Transverse colon (tissue), 4 donors: ENCODE measurements around the gene GALNT2. TPM values are rescaled to one million over a fixed set of nuclear protein-coding genes. Genes with fewer than 3 reads are reported as not detected.

Experiments used
- DNase-seq: peaks from one replicate; pipeline ENCODE4 v3.0.0-alpha.2; 2019
- H3K27ac ChIP-seq, 4 donors: fragments of 200-600 bp; sonication (generic); 2 replicates each; pipeline ENCODE4 v1.5.1; 2016 to 2018; ENCODE audit warnings: inconsistent platforms in 4 of 4
- H3K27me3 ChIP-seq: fragments of 200-600 bp; sonication (generic); 2 replicates; pipeline ENCODE4 v1.5.1; 2017; ENCODE audit warnings: inconsistent platforms
- H3K36me3 ChIP-seq, 4 donors: fragments of 200-600 bp; sonication (generic); 2 replicates each; pipeline ENCODE4 v1.5.1; 2017 to 2019; ENCODE audit warnings: inconsistent platforms in 4 of 4
- H3K4me1 ChIP-seq, 4 donors: fragments of 200-600 bp; sonication (generic); 2 replicates each; pipeline ENCODE4 v1.5.1; 2017 to 2020; ENCODE audit warnings: inconsistent platforms in 4 of 4
- H3K4me3 ChIP-seq, 4 donors: fragments of 200-600 bp; sonication (generic); 1 replicate in 1 of 4; 2 replicates in 3 of 4; pipeline versions ENCODE4 v1.5.1 to v1.6.1; 2017 to 2019; ENCODE audit warnings: inconsistent platforms in 4 of 4
- H3K9me3 ChIP-seq, 2 donors: fragments of 200-600 bp; sonication (generic); 2 replicates each; pipeline ENCODE4 v1.5.1; 2017 to 2019; ENCODE audit warnings: inconsistent platforms in 2 of 2
- CTCF ChIP-seq, 5 experiments: fragments of 200-600 bp in 3 of 5; fragments of 450-650 bp in 2 of 5; sonication (generic) in 3 of 5; IDR thresholded peaks; 1 replicate in 2 of 5; 2 replicates in 3 of 5; pipeline ENCODE4 v1.5.1; 2016 to 2017; ENCODE audit warnings: antibody characterized with exemption in 5 of 5, inconsistent platforms in 3 of 5, mild to moderate bottlenecking in 2 of 5, moderate library complexity in 1 of 5
- EP300 ChIP-seq: sonication (generic); formaldehyde crosslinking; IDR thresholded peaks from one replicate; pipeline ENCODE4 v1.6.1; 2017; ENCODE audit warnings: antibody characterized with exemption, low read depth
- POLR2A ChIP-seq: fragments of 450-650 bp; IDR thresholded peaks from one replicate; pipeline ENCODE4 v1.6.1; 2016; ENCODE audit warnings: antibody characterized with exemption, mild to moderate bottlenecking, moderate library complexity
- POLR2AphosphoS5 ChIP-seq, 3 donors: sonication (generic); formaldehyde crosslinking; IDR thresholded peaks; one replicate each; pipeline ENCODE4 v1.6.1; 2016; ENCODE audit warnings: antibody characterized with exemption in 3 of 3
- WGBS, 2 donors: methylation state at CpG; one replicate each; pipeline ENCODE4 v1.1.5; 2018; ENCODE audit warnings: low coverage in 1 of 2; 5-methylcytosine and 5-hydroxymethylcytosine counted together
- in situ Hi-C, 4 donors: fragments of 200-750 bp; cut with MboI; loops; one replicate each; pipeline versions ENCODE4 v1.15.0 to v1.15.1; 2017; ENCODE audit warnings: low sequenced_read_pairs in 3 of 4, low pct_ligation_motif_present in 1 of 4, low pct_unique_long_range_greater_than_20kb in 1 of 4
- intact Hi-C: fragments of 100-400 bp; cut with DNase I; formaldehyde crosslinking; loops from one replicate; pipeline ENCODE4 v1.15.1; 2023; ENCODE audit warnings: low total_unique reads
- total RNA-seq, 4 donors: library from RNA; depleted of rRNA; stranded (reverse); fragments of >200 nt; gene quantifications; one replicate each; pipeline ENCODE4 v1.1.0, GENCODE V29; 2016

The GALNT2 gene
- total RNA-seq, 4 donors from 2014 or later: 16.5 to 48.8 (median 36.8) TPM

- TF ChIP-seq POLR2AphosphoS5 (IDR thresholded peaks at IDR 0.05): no peak
- TF ChIP-seq POLR2A: no peak
- no peak for TF ChIP-seq EP300
- TF ChIP-seq CTCF (IDR thresholded peaks at IDR 0.05): no peak
- WGBS, 2 donors: 90 to 91% methylated on average over 15 to 18 of the region's 18 CpGs
- Histone ChIP-seq H3K27me3 (no peaks in the 10 kb centered on the region), H3K9me3 (no peaks in the 10 kb centered on the region), H3K4me3 (no peak overlapping the region), H3K36me3 (no peaks in the 10 kb centered on the region), H3K27ac (no peak overlapping the region), H3K4me1 (peaks cover 0 to 4% (median 0%) of the 10 kb centered on the region in 4 donors)
- intact Hi-C loops: no loop called here
- DNase-seq: no peak
- in situ Hi-C loops: no loop called here
Measured at GRCh38 chr1:230224101-230224960, 157.3 kb downstream of the GALNT2 start.

DNA sequence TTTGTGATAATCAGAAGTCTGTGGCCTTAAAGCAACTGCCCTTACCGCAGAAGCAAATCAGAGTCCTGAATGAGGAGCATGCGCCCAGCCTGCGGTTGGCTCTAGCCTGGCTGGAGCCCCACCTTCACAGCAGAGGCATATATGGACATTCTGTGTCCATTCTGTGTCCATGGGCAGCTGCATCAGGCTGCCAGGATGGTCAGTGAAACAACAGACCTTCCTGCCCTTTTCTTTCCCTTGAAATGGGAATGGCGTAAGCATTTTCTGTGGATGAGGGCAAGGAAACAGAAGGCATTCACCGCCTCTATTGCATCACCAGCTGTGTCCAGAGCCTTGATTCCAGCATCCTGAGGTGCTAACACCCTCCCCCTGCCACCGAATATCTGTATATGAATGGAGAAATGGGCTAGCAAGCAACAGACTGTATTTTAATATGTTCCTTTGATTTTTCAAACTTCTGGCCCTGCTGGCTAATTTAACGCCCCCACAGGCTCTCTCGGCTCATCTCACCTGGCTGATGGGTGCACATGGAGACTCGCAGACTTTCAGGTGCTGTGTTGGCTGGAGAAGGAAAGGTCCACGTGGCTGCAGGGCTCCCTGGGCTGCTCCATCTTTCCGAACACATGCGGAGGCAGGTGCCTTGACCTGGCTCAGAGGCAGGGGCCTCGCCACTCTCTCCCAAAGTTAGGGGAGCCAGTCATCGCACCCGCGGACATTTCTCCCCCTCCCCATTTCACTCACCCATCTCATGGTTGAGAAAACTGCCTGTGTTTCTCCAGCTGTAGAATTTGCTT is 159.2 kb downstream of the GALNT2 start:
- Histone ChIP-seq H3K4me3 (no peak overlapping the region), H3K9me3 (no peaks in the 10 kb centered on the region), H3K27me3 (no peaks in the 10 kb centered on the region), H3K36me3 (no peaks in the 10 kb centered on the region), H3K4me1 (peaks cover 0 to 17% (median 4%) of the 10 kb centered on the region in 4 donors), H3K27ac (no peak overlapping the region)
- 93 to 100% methylated on average over 1 to 16 of the region's 16 CpGs for WGBS, 2 donors
- no peak for TF ChIP-seq POLR2A
- no peak for TF ChIP-seq CTCF (IDR thresholded peaks at IDR 0.05)
- TF ChIP-seq POLR2AphosphoS5 (IDR thresholded peaks at IDR 0.05): no peak
- no peak for TF ChIP-seq EP300
- no peak for DNase-seq
- intact Hi-C loops: no loop called here
- in situ Hi-C loops: no loop called here

DNA sequence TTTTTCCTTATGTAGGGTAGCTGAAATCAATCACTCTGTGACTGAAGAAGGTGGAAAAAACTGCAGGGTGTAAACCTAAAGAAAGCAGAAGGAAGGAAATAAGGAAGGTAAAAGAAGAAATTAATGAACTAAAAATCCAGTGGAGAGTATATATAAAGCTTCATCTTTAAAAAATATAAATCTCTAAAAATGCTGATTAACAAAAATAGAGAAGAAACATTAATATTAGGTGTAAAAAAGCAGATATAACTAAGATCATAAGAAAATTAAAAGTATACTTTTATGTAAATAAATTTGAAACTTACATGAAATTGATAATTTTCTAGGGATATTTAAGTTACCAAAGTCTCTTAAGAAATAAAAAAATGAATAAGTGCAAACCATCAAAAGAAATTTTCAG is 159.8 kb downstream of the GALNT2 start:
- H3K36me3 ChIP-seq: no peaks in the 10 kb centered on the region
- no peak overlapping the region for H3K4me3 ChIP-seq
- H3K9me3 ChIP-seq: no peaks in the 10 kb centered on the region
- intact Hi-C loops (no loop called here), in situ Hi-C loops (no loop called here)
- no peaks in the 10 kb centered on the region for H3K27me3 ChIP-seq
- H3K27ac ChIP-seq: no peak overlapping the region
- DNase-seq: no peak
- TF ChIP-seq POLR2AphosphoS5 (IDR thresholded peaks at IDR 0.05): no peak
- no peak for TF ChIP-seq POLR2A
- no peak for TF ChIP-seq CTCF (IDR thresholded peaks at IDR 0.05)
- no peak for TF ChIP-seq EP300
- H3K4me1 ChIP-seq: peaks cover 0 to 22% (median 8%) of the 10 kb centered on the region in 4 donors

GRCh38 chr1:230228236-230228897 is 161.3 kb downstream of the GALNT2 start:
- in situ Hi-C loops (no loop called here), intact Hi-C loops (no loop called here)
- 92 to 95% methylated on average over 8 to 9 of the region's 9 CpGs for WGBS, 2 donors

More at GRCh38 chr1:230228236-230228897, 161.3 kb downstream of the GALNT2 start:
- TF ChIP-seq EP300: no peak
- no peak for TF ChIP-seq POLR2AphosphoS5 (IDR thresholded peaks at IDR 0.05)
- no peak for TF ChIP-seq CTCF (IDR thresholded peaks at IDR 0.05)
- TF ChIP-seq POLR2A: no peak
- Histone ChIP-seq H3K9me3 (no peaks in the 10 kb centered on the region), H3K36me3 (no peaks in the 10 kb centered on the region), H3K4me3 (no peak overlapping the region), H3K27me3 (no peaks in the 10 kb centered on the region), H3K4me1 (peaks cover 0 to 28% (median 12%) of the 10 kb centered on the region in 4 donors), H3K27ac (no peak overlapping the region)
- no peak for DNase-seq
